BE2C (cell line): ENCODE data around the gene ANKRD53.
A peak's percentile ranks its signal among the peaks of the same experiment; 100 is the strongest.

Experiments
- DNase-seq: peaks from one replicate; pipeline ENCODE4 v3.0.0-alpha.2; 2020
- H3K27me3 ChIP-seq: fragments of 250-450 bp; sonication (Bioruptor Pico); 2 replicates; pipeline ENCODE4 v1.5.1; 2020; ENCODE audit warnings: mild to moderate bottlenecking
- H3K36me3 ChIP-seq: fragments of 250-450 bp; sonication (Bioruptor Pico); 2 replicates; pipeline ENCODE4 v1.5.1; 2020; ENCODE audit warnings: mild to moderate bottlenecking
- H3K4me1 ChIP-seq: fragments of 250-450 bp; sonication (Bioruptor Pico); 2 replicates; pipeline ENCODE4 v1.5.1; 2020
- H3K4me3 ChIP-seq: 2 replicates; pipeline ENCODE4 v1.5.1; 2011; ENCODE audit warnings: low read depth, low read length
- H3K9me3 ChIP-seq: fragments of 250-450 bp; sonication (Bioruptor Pico); 2 replicates; pipeline ENCODE4 v1.5.1; 2020
- TF ChIP-seq, protein P1 (sequence below): IDR thresholded peaks from 2 replicates; pipeline ENCODE4 v1.5.1; 2012; ENCODE audit warnings: mild to moderate bottlenecking, low read depth, low read length

Gene ANKRD53

DNA sequence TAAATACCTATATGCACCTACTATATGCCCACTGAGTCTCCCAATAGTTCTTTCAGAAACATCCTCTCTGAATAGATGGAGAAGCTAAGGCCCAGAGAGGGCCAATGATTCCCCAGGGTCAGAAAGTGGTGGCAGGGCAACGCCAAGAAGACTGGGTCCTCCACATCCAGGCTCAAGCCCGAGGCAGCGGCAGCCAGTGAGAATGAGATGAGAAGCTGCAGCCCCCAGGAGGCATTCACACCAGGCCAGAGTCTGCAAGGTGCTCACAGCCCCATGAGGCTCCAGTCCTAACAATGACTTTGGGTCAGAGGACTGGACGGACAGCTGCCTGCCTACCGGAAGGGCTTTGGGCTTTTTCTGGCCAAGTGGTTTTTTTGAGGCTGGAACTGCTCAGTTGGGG lies 12.7 kb downstream of the ANKRD53 start:
- Histone ChIP-seq H3K4me1 (no peaks in the 10 kb centered on the region), H3K9me3 (no peaks in the 10 kb centered on the region), H3K4me3 (no peak overlapping the region), H3K36me3 (no peaks in the 10 kb centered on the region; the same call in 1 of the 2 replicates), H3K27me3 (no peaks in the 10 kb centered on the region)
- DNase-seq: no peak
- TF ChIP-seq, protein P1, sequence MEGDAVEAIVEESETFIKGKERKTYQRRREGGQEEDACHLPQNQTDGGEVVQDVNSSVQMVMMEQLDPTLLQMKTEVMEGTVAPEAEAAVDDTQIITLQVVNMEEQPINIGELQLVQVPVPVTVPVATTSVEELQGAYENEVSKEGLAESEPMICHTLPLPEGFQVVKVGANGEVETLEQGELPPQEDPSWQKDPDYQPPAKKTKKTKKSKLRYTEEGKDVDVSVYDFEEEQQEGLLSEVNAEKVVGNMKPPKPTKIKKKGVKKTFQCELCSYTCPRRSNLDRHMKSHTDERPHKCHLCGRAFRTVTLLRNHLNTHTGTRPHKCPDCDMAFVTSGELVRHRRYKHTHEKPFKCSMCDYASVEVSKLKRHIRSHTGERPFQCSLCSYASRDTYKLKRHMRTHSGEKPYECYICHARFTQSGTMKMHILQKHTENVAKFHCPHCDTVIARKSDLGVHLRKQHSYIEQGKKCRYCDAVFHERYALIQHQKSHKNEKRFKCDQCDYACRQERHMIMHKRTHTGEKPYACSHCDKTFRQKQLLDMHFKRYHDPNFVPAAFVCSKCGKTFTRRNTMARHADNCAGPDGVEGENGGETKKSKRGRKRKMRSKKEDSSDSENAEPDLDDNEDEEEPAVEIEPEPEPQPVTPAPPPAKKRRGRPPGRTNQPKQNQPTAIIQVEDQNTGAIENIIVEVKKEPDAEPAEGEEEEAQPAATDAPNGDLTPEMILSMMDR: no peak

DNA sequence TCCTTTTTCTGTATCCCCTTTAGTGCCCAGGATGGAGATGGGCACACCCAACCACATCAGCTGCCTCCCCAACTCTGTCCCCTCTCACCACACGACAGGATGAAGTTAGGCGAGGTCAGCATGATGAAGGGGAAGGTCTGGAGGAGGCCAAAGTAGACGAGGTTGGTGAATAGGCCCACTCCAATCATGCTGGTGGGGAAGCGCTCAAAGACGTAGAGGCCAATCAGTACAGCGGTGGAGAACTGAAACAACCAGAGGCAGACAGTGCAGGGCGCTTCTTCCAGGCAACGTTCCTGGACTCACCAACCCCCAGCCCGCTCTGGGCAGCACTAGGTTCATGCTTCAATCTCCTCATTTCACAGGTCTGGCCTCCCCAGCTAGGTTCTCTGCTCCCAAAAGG lies 13.3 kb downstream of the ANKRD53 start:
- Histone ChIP-seq H3K9me3 (no peaks in the 10 kb centered on the region), H3K4me3 (no peak overlapping the region), H3K36me3 (no peaks in the 10 kb centered on the region; the same call in 1 of the 2 replicates), H3K4me1 (no peaks in the 10 kb centered on the region), H3K27me3 (no peaks in the 10 kb centered on the region)
- TF ChIP-seq, protein P1: no peak
- no peak for DNase-seq

DNA sequence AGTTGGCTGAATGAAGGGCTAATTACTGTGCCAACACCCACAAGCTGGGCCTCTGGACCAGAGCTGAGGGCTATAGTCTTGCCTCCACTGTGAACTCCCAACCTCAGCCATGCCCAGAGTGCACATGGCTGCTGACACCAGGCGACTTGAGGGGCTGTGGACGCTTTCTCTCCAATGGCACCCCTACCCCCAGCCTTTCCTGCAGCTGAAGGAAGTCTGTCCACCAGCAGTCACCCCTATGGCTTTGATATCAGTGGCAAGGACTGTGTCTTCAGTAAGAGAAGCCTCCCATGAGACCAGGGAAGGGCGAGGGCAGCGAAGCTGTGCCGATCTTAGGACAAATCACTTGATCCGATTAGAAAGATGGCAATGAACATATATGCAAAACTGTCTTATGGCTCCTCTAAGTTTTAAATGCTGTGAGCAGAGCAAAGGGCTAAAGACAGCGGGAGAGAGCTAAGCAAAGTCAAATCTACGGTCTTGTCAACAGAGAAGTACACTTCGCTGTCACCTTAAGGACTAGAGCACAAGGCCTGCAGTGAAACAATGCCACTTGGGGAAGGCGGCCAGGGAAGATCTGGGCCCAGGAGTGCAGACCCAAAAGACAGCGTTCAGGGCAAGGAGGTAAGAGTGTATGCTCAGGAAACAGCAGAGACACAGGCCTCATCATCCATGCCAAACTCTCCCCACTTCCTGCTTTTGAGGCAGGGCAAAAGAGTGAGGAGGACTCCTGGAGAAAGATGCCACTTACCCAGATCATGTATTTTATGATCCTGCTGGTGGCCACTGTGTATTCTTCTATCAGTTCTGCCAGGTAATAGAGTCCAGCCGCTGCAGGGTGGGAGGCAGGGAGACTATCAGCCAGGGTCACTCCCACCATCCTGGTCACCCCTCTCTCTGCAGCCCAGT lies 14.8 kb downstream of the ANKRD53 start:
- TF ChIP-seq, protein P1: no peak
- no peaks in the 10 kb centered on the region for H3K27me3 ChIP-seq
- H3K9me3 ChIP-seq: no peaks in the 10 kb centered on the region
- peak overlapping the region; percentile 78 for H3K4me3 ChIP-seq
- H3K36me3 ChIP-seq: no peaks in the 10 kb centered on the region; the same call in 1 of the 2 replicates
- no peak for DNase-seq
- H3K4me1 ChIP-seq: no peaks in the 10 kb centered on the region

DNA sequence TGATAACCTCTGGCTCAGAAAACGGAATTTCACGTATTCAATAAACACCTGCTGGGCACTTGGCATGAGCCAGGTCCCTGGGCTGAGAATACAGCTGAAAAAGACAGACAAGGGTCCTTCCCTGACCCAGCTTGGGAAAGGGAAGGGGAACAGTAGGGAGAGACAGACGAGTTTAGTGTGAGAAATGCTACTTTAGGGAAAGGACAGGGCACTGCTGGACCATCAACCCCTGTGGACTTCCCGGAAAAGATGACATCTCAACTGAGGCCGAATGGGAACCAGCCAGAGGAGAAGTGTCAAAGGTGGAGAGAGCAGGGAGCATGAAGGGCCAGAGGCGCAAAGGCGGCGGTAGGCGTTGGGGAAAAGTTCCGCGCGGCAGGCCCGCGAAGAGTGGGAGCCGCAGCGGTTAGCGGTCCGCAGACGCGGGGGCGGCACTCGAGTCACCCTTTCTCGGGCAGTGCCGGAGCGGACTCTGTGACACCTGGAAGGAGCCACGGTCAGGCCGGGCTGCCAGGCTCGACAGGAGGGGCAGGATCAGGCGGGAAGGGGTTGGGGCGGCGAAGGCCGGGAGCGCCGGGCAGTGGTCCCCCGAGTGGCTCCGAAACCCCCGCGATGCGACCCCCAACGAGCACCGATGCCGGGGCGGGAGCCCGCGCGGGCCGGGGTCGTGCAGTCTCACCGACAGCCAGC lies 15.7 kb downstream of the ANKRD53 start:
- Histone ChIP-seq H3K4me3 (peak overlapping the region; percentile 78), H3K36me3 (no peaks in the 10 kb centered on the region), H3K27me3 (no peaks in the 10 kb centered on the region), H3K4me1 (no peaks in the 10 kb centered on the region), H3K9me3 (no peaks in the 10 kb centered on the region)
- TF ChIP-seq, protein P1: no peak
- no peak for DNase-seq

DNA sequence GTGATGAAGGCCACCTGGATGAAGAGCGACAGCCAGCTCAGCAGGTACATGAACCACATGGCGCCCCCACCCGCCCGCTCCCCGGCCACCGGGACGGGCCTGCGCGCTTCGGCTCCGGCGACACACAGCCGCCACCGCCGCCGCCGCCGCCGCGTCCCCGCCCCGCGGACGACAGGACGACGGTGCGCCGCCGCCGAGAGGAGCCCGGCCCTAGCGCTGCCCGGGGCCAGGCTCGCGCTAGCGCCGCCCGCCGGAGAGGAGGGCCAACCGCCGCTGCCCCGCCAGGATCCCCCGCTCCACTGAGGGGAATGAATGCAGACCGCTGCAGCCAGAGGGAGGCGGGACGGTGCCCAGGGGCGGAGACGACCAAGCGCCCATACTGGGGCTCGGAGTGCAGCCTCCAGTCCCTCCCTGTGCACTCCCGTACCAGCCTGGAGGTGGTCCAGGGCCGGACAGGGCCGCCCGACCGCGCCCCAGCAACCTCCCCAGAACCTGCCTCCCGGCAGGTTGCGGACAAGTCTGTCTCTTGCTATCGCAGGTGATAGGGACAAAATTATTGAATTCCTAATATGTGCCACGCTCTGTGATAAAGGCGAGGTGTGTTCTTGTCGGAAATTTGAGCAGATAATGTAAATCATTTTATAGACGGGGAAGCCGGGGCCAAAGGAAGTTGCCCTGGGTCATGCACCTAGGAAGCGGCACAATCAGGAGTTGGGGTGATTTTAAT lies 16.4 kb downstream of the ANKRD53 start, which contains the start of gene TEX261:
TSS of gene TEX261 (minus strand) at position 175 of the 727 bp plus-strand sequence. CDS start at position 59, 116 bp downstream.
- no peaks in the 10 kb centered on the region for H3K36me3 ChIP-seq
- H3K27me3 ChIP-seq: no peaks in the 10 kb centered on the region
- H3K4me3 ChIP-seq: peak within 1 kb of the TSS; percentile 78
- peak; percentile 85 for DNase-seq
- no peaks in the 10 kb centered on the region for H3K9me3 ChIP-seq
- TF ChIP-seq, protein P1: peak; percentile 35
- H3K4me1 ChIP-seq: no peaks in the 10 kb centered on the region
